Brain microvascular endothelial cell (primary cell): Measurements from ENCODE around the gene JOSD1.

Source experiments
- DNase-seq: peaks from one replicate; pipeline ENCODE4 v3.0.0-alpha.2; 2020
- H3K27ac ChIP-seq: fragments of 250-450 bp; sonication (Bioruptor Pico); 2 replicates; pipeline ENCODE4 v1.5.1; 2020; ENCODE audit warnings: mild to moderate bottlenecking, moderate library complexity
- H3K27me3 ChIP-seq: fragments of 250-450 bp; sonication (Bioruptor Pico); replicated peaks from 2 replicates; pipeline ENCODE4 v1.5.1; 2020; ENCODE audit warnings: mild to moderate bottlenecking
- H3K36me3 ChIP-seq: fragments of 250-450 bp; sonication (Bioruptor Pico); replicated peaks from 2 replicates; pipeline ENCODE4 v1.5.1; 2020; ENCODE audit warnings: mild to moderate bottlenecking
- H3K4me3 ChIP-seq: 2 replicates; pipeline ENCODE4 v1.5.1; 2011; ENCODE audit warnings: low read depth, mild to moderate bottlenecking, control low read depth, low read length, moderate library complexity
- CTCF ChIP-seq: IDR thresholded peaks from 2 replicates; pipeline ENCODE4 v1.5.1; 2011; ENCODE audit warnings: low read depth, mild to moderate bottlenecking, moderate library complexity, low read length, control low read depth, inconsistent platforms; ENCODE audit errors: missing control alignments
- in situ Hi-C: cut with HindIII; loops from 2 replicates; pipeline ENCODE4 v1.10.0; 2017; ENCODE audit warnings: low sequenced_read_pairs, low pct_ligation_motif_present

JOSD1 gene

GRCh38 chr22:38742176-38742942 lies 41.6 kb upstream of the JOSD1 start:
- H3K27me3 ChIP-seq: no peaks in the 10 kb centered on the region
- in situ Hi-C loops: no loop called here
- no peak for TF ChIP-seq CTCF
- no peak for DNase-seq
- no peak overlapping the region for H3K27ac ChIP-seq
- no peak overlapping the region for H3K4me3 ChIP-seq
- peaks cover 56% of the 10 kb centered on the region for H3K36me3 ChIP-seq

- no peak for TF ChIP-seq CTCF
- DNase-seq: no peak
- Histone ChIP-seq H3K4me3 (no peak overlapping the region), H3K36me3 (peaks cover 54% of the 10 kb centered on the region), H3K27ac (no peak overlapping the region), H3K27me3 (no peaks in the 10 kb centered on the region)
- in situ Hi-C loops: no loop called here
Measured at GRCh38 chr22:38741576-38741975, 40.8 kb upstream of the JOSD1 start.

- Histone ChIP-seq H3K27ac (no peak overlapping the region), H3K4me3 (no peak overlapping the region), H3K27me3 (no peaks in the 10 kb centered on the region), H3K36me3 (peaks cover 54% of the 10 kb centered on the region)
- no peak for TF ChIP-seq CTCF
- no peak for DNase-seq
- in situ Hi-C loops: no loop called here
Measured at GRCh38 chr22:38741166-38741565, 40.4 kb upstream of the JOSD1 start.

- no peak for TF ChIP-seq CTCF
- Histone ChIP-seq H3K4me3 (no peak overlapping the region), H3K27me3 (no peaks in the 10 kb centered on the region), H3K27ac (no peak overlapping the region), H3K36me3 (peaks cover 58% of the 10 kb centered on the region)
- in situ Hi-C loops: no loop called here
- DNase-seq: no peak
Measured at GRCh38 chr22:38740754-38741153, 40.0 kb upstream of the JOSD1 start.

- DNase-seq: no peak
- Histone ChIP-seq H3K36me3 (peaks cover 60% of the 10 kb centered on the region), H3K27ac (no peak overlapping the region), H3K27me3 (no peaks in the 10 kb centered on the region), H3K4me3 (no peak overlapping the region)
- in situ Hi-C loops: no loop called here
- TF ChIP-seq CTCF: no peak
Measured at GRCh38 chr22:38740116-38740723, 39.5 kb upstream of the JOSD1 start.
